ENCODE measurements around the gene ARMC12.

The ARMC12 gene

DNA sequence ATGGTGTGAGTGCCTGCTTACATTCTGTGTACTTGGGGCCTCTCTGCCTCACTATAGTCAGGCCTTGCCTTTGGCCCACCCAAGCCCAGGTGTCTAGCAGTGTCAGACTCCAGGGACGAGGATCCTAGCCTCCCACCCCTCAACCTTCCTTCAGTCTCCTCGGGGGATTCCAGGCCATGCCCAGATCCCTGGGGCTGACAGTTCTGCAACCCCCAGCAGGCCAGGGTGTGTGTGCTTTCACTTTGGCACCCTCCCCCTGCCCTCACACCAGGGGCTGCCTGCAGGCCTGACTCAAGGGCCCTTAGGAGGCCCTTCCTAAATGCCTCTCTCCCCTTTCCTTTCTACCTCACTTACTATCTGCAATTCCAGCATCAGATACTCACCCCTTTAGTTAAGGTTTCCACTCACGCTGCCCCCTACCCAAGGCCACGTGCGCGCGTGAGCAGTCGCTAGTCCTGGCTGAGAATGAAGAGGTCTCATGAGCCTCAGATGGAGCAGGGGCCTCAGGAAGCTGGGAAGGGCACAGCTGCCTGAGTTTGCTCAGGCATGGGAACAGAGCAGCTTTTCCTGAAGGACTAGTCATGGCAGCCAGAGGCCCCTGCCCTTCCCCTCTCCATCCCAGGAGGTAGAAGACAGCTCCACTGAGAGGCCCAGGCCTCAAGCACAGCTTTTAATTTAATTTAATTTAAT lies 61.1 kb downstream of the ARMC12 start:
- no peak for DNase-seq (ENCODE audit: extremely low read depth in 1 of 2, low read depth in 1 of 2)
